NCI-H146 treated with DMSO at 0.1 percent for 48 hours (cell line): ENCODE results near the gene KCNK16.

ENCODE experiments used
- DNase-seq: peaks from one replicate; lab custom pipeline; 2025; ENCODE audit not compliant: unreplicated experiment; lab: John Stamatoyannopoulos, UW

Gene KCNK16

GRCh38 chr6:39281312-39281980, 41.1 kb downstream of the KCNK16 start:
- no peak for DNase-seq

DNA sequence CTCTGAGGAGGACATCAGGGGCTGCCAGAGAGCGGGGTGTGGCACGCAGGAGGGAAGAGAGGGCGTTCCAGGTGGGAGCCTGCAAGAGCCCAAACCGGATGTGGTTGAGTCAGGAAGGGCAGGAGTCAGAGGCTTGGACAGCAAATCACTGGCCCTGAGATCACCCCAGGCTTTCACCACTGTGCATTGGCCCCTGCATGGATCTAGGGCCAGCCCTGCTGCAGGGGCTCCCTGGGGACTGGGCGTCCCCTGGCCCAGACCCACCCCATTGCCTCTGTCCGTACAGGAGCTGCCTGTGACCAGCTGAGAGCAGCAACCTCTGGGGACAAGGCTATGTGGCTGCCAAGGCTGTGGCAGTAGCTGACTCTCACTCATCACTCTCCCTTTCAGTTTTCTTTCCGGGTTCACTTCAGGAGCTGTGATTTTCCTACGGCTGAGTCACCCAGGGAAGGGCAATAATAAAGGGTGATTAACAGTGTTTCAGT, 42.2 kb downstream of the KCNK16 start:
- no peak for DNase-seq

- DNase-seq: no peak
Measured at GRCh38 chr6:39279539-39279938, 43.0 kb downstream of the KCNK16 start.

DNA sequence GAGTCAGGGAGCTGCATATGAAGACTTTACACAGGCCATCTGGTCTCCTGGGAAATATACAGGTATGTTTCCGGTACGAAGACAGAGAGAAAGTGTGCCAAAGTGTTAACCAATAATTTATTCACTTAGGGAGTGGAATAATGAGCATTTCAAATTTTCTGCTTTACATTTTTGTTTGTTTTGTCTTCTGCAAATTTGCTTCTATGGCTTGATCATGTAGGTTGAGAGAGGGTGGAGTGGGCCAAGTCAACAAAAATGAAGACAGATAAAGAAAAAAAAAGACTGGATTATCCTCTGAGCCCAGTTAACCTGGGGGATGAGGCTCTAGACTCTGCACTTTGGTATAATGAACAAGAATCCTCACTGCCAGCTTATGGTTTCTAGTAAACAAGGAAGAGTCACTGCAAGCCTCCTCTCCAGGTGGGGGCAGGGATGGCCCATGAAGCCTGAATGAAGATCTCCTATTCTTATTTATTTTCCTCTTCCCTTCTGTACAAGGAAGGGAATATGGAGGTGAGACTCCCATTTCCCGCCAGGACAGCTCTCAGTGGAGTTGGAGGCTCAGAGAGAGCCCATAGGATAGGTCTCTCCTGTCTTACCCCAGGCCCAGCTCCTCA, 46.0 kb downstream of the KCNK16 start:
- DNase-seq: no peak

- DNase-seq: no peak
Measured at GRCh38 chr6:39274903-39275302, 47.6 kb downstream of the KCNK16 start.

- DNase-seq: no peak
Measured at GRCh38 chr6:39274471-39274870, 48.0 kb downstream of the KCNK16 start.

GRCh38 chr6:39273406-39273821, 49.1 kb downstream of the KCNK16 start:
- no peak for DNase-seq

- DNase-seq: no peak
Measured at GRCh38 chr6:39269961-39270360, 52.5 kb downstream of the KCNK16 start.

DNA sequence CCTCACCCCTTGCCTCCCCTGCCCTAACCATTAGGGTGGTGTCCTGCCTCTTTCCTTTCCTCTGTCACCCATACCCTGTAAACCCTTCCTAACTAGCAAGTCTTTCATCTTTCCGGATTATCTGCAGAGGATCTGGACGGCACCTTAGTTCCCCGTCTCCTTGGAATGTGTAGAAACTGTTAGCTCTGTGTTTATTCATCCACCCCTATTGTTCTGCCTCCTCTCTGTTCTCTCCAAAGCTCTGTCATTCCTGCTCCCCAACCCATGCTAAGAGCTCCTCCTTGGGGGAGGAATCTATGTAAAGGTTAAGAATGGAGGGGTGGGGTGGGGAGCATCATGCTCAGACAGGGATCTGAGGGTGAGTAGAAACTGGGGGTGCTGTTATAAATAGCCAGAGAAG, 53.8 kb downstream of the KCNK16 start:
- DNase-seq: no peak

- no peak for DNase-seq
Measured at GRCh38 chr6:39268171-39268570, 54.3 kb downstream of the KCNK16 start.

- no peak for DNase-seq
Measured at GRCh38 chr6:39266782-39267355, 55.6 kb downstream of the KCNK16 start.

GRCh38 chr6:39266375-39266774, 56.1 kb downstream of the KCNK16 start:
- peak; percentile 43 for DNase-seq
